AG04450 (cell line): ENCODE measurements around the gene PPP1R3C. TPM values are rescaled to one million over a fixed set of nuclear protein-coding genes. Genes with fewer than 3 reads are reported as not detected.

Source experiments
- CTCF ChIA-PET: fragments of 300-600, 350-600 bp; formaldehyde crosslinking; extraction: SDS; loops from one replicate; lab custom pipeline; 2022; ENCODE audit warnings: antibody characterized with exemption, inconsistent platforms; lab: Charles Lee
- POLR2A ChIA-PET: fragments of 350-600 bp; formaldehyde crosslinking; extraction: SDS; loops from one replicate; lab custom pipeline; 2021; ENCODE audit warnings: antibody characterized with exemption, inconsistent platforms; lab: Yijun Ruan, JAX
- DNase-seq: peaks from one replicate; pipeline ENCODE4 v3.0.0-alpha.2; 2011; ENCODE audit warnings: low read depth, low spot score
- H3K27ac ChIP-seq: one replicate; pipeline ENCODE4 v1.5.1; 2012; ENCODE audit warnings: low read depth, low read length, control low read depth
- H3K27me3 ChIP-seq: one replicate; pipeline ENCODE4 v1.6.0; 2012; ENCODE audit warnings: low read length; ENCODE audit not compliant: control insufficient read depth, insufficient read depth
- H3K4me3 ChIP-seq: 2 replicates; pipeline ENCODE4 v1.5.1; 2011; ENCODE audit warnings: mild to moderate bottlenecking, low read depth, low read length, control low read depth
- H3K9me3 ChIP-seq: 2 replicates; pipeline ENCODE4 v1.5.1; 2012; ENCODE audit warnings: low read length; ENCODE audit not compliant: control insufficient read depth, insufficient read depth
- CTCF ChIP-seq: IDR thresholded peaks from 2 replicates; pipeline ENCODE4 v1.5.1; 2011; ENCODE audit warnings: low read depth, low read length, control low read depth, inconsistent platforms
- polyA plus RNA-seq: library from polyadenylated mRNA; depleted of rRNA; stranded (reverse); fragments of >200 nt; gene quantifications from 2 replicates; pipeline ENCODE4 v1.2.3, GENCODE V29; 2011

PPP1R3C gene
- polyA plus RNA-seq, 1 experiment = 51.1 TPM

DNA sequence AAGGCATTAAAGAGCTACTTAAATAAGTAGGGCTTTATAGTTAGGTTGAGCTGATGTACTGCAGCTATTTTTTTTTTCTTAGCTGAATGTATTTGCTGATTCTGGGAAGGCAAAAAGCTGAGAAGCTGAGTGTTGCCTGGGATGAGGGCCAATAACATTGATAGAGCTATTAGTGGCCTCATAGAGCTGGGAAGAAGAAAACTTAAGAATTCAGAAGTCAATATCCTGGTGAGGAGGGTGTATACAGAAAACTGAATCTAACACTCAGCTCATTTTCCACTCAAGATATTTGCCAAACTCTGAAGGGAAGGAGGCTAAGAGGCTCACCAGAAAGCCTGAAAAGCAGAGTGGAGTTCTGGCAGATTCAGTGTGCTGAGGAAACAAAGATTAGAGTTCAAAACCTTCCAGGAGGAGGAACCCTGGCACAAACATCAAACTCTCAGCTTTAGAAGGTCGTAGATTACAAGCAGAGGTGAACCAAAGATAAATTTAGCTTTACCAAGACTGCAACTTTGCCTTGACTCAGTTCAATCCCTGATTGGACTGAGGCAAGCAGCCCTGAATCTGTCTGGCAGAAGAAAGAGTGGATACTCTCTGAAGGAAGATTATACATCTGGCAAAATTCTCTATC is 11.3 kb downstream of the PPP1R3C start:
- ChIA-PET POLR2A (interaction anchor here (0.5 to 1.8 kb wide), 2 partner anchors 11 to 125 kb away, joined by 3 to 7 read pairs; partner anchors contain the start of gene PPP1R3C), CTCF (interaction anchor here (0.6 to 3.1 kb wide), 3 partner anchors 13 to 323 kb away, joined by 3 to 21 read pairs (median 9); no protein-coding TSS in a partner anchor)
- no peak for DNase-seq

DNA sequence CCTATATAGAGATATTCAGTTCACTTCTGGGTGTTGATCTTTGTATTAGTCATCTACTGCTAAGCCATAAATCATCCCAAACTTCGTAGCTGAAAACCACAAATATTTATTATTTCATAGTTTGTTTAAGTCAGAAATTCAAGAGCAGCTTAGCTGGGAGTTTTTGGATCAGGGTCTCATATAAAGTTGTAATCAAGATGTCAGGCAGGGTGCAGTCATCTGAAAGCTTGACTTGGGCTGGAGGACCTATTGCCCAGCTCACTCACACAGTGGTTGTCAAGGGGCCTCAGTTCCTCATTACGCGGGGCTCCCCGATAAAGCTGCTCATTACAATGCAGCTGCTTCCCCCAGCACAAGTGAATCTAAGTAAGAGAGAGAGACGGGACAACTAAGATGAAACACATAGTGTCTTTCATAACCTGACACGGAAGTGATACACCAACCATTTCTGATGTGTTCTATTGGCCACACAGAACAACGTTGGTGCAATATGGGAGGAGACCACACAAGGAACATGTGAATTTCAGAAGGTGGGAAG is 15.7 kb downstream of the PPP1R3C start:
- CTCF ChIA-PET = interaction anchor here (1.2 to 2.3 kb wide), 3 partner anchors 12 to 319 kb away, joined by 3 to 14 read pairs (median 3); no protein-coding TSS in a partner anchor
- POLR2A ChIA-PET = interaction anchor here (0.6 to 1.9 kb wide), 6 partner anchors 9 to 98 kb away, joined by 3 to 27 read pairs (median 3); partner anchors contain the start of gene PPP1R3C
- Histone ChIP-seq H3K27ac (peak overlapping the region; percentile 12), H3K4me3 (no peak overlapping the region), H3K9me3 (no peaks in the 10 kb centered on the region; the same call in 1 of the 2 replicates), H3K27me3 (no peaks in the 10 kb centered on the region)
- peak; percentile 73 for DNase-seq
- no peak for TF ChIP-seq CTCF

More for the DNA sequence above, 11.3 kb downstream of the PPP1R3C start:
- Histone ChIP-seq H3K9me3 (no peaks in the 10 kb centered on the region; the same call in 1 of the 2 replicates), H3K27ac (no peak overlapping the region), H3K4me3 (no peak overlapping the region), H3K27me3 (no peaks in the 10 kb centered on the region)
- TF ChIP-seq CTCF = no peak

DNA sequence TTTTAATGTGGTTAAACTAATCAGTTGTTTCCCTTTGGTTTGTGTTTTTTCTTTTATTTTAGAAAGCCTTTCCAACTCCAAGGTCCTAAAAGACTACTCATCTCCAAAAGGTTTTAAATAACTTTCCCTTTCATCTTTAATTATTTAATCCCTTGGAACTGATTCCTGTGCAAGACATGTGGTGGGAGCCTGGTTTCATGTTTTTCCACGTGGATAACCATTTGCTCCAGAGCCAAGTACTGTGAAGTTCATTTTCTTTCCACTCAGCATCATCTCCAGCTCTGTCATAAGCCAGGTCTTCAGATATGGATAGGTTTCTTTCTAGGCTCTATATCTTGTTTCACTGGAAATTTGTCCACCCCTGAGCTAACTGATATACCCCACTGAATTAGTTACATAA is 16.7 kb downstream of the PPP1R3C start:
- Histone ChIP-seq H3K27ac (no peak overlapping the region), H3K27me3 (no peaks in the 10 kb centered on the region), H3K4me3 (no peak overlapping the region), H3K9me3 (no peaks in the 10 kb centered on the region; the same call in 1 of the 2 replicates)
- TF ChIP-seq CTCF = no peak
- ChIA-PET CTCF (interaction anchor here (1.2 to 2.3 kb wide), 3 partner anchors 13 to 318 kb away, joined by 3 to 14 read pairs (median 3); no protein-coding TSS in a partner anchor), POLR2A (interaction anchor here (0.9 to 1.9 kb wide), 2 partner anchors 12 to 17 kb away, joined by 3 to 27 read pairs; partner anchors contain the start of gene PPP1R3C)
- no peak for DNase-seq

GRCh38 chr10:91614225-91614624 is 18.6 kb downstream of the PPP1R3C start:
- ChIA-PET POLR2A (interaction anchor here (0.9 to 2.4 kb wide), 4 partner anchors 19 to 306 kb away, joined by 3 to 38 read pairs (median 14); partner anchors contain the start of gene PPP1R3C), CTCF (interaction anchor here (1.1 to 1.7 kb wide), 2 partner anchors 19 to 268 kb away, joined by 3 to 4 read pairs; partner anchors contain the start of gene PPP1R3C)
- Histone ChIP-seq H3K27ac (peak overlapping the region; percentile 96), H3K9me3 (no peaks in the 10 kb centered on the region; the same call in 1 of the 2 replicates), H3K4me3 (no peak overlapping the region), H3K27me3 (no peaks in the 10 kb centered on the region)
- TF ChIP-seq CTCF = no peak
- peak; percentile 78 for DNase-seq
